Endothelial cell of umbilical vein (primary cell): ENCODE measurements around the gene SNX25. TPM values are rescaled to one million over a fixed set of nuclear protein-coding genes. Genes with fewer than 3 reads are reported as not detected.
"Not testable (repeated sequence)": the region's sequence is repeated elsewhere in the genome, so short reads cannot be mapped to it uniquely, and the experiment has no call there.

Experiments used
- BruUV-seq: library from RNA; stranded (reverse); fragments of 400-500 nt; replicated peaks from 2 replicates; lab custom pipeline; 2021; lab: Mats Ljungman, UMichigan
- CTCF ChIA-PET: fragments of 300-600, 350-600 bp; sonication (Branson Sonifier 250); formaldehyde crosslinking; loops from one replicate; lab custom pipeline; 2021; ENCODE audit warnings: antibody characterized with exemption, inconsistent platforms; lab: Charles Lee
- POLR2A ChIA-PET: fragments of 300-600, 350-600 bp; sonication (Branson Sonifier 250); formaldehyde crosslinking; loops from one replicate; lab custom pipeline; 2021; ENCODE audit warnings: antibody characterized with exemption, inconsistent platforms; lab: Charles Lee
- DNase-seq: peaks from one replicate; pipeline ENCODE4 v3.0.0-alpha.2; 2011; ENCODE audit warnings: low read depth, low spot score
- FAIRE-seq: peaks from 2 replicates; lab custom pipeline; 2011; peaks lifted over from hg19 to GRCh38; lab: Jason Lieb, UNC
- H2AFZ ChIP-seq: 2 replicates; pipeline ENCODE4 v1.6.0; 2012; ENCODE audit warnings: low read depth, low read length, control low read depth, inconsistent platforms
- H3K27ac ChIP-seq: 2 replicates; pipeline ENCODE4 v1.5.1; 2011; ENCODE audit warnings: low read depth, mild to moderate bottlenecking, control low read depth, low read length, moderate library complexity; ENCODE audit not compliant: insufficient read depth
- H3K27me3 ChIP-seq, 2 experiments: 2 replicates each; pipeline versions ENCODE4 v1.6.0 to v1.6.1; 2011; ENCODE audit warnings: low read length in 2 of 2, mixed read lengths in 1 of 2; ENCODE audit not compliant: control insufficient read depth in 2 of 2, insufficient read depth in 2 of 2
- H3K36me3 ChIP-seq, 2 experiments: 2 replicates in 1 of 2; 3 replicates in 1 of 2; pipeline ENCODE4 v1.5.1; 2011; ENCODE audit warnings: low read length in 2 of 2, mild to moderate bottlenecking in 1 of 2, moderate library complexity in 1 of 2; ENCODE audit not compliant: control insufficient read depth in 2 of 2, insufficient read depth in 2 of 2; ENCODE audit errors: extremely low read depth in 1 of 2
- H3K4me1 ChIP-seq: 3 replicates; pipeline ENCODE4 v1.5.1; 2011; ENCODE audit warnings: mild to moderate bottlenecking, low read length; ENCODE audit not compliant: control insufficient read depth, insufficient read depth; ENCODE audit errors: extremely low read depth
- H3K4me2 ChIP-seq: 2 replicates; pipeline ENCODE4 v1.6.1; 2011; ENCODE audit warnings: low read length, control low read depth, mixed read lengths; ENCODE audit not compliant: insufficient read depth
- H3K4me3 ChIP-seq, 3 experiments: fragments of 200-600 bp in 1 of 3; sonication (generic), shearing (Covaris generic) in 1 of 3; replicated peaks in 1 of 3; 2 replicates each; pipeline ENCODE4 v1.5.1; 2011 to 2016; ENCODE audit warnings: control low read depth in 3 of 3, low read length in 3 of 3, mild to moderate bottlenecking in 2 of 3, inconsistent platforms in 1 of 3, low read depth in 1 of 3, moderate library complexity in 1 of 3; ENCODE audit not compliant: insufficient read depth in 1 of 3
- H3K79me2 ChIP-seq: 2 replicates; pipeline ENCODE4 v1.6.0; 2012; ENCODE audit warnings: low read length, inconsistent platforms; ENCODE audit not compliant: control insufficient read depth, insufficient read depth
- H3K9ac ChIP-seq: replicated peaks from 2 replicates; pipeline ENCODE3; 2011; ENCODE audit warnings: low read length, control low read depth; ENCODE audit not compliant: insufficient read depth; ENCODE audit errors: extremely low read depth
- H3K9me1 ChIP-seq: replicated peaks from 3 replicates; pipeline ENCODE4 v1.6.0; 2011; ENCODE audit warnings: mild to moderate bottlenecking, low read length; ENCODE audit not compliant: control insufficient read depth, insufficient read depth; ENCODE audit errors: extremely low read depth
- H3K9me3 ChIP-seq: replicated peaks from 2 replicates; pipeline ENCODE4 v1.5.1; 2012; ENCODE audit warnings: low read length, inconsistent platforms; ENCODE audit not compliant: control insufficient read depth, insufficient read depth
- H4K20me1 ChIP-seq: replicated peaks from 2 replicates; pipeline ENCODE3; 2011; ENCODE audit warnings: mild to moderate bottlenecking, low read length; ENCODE audit not compliant: control insufficient read depth, insufficient read depth; ENCODE audit errors: extremely low read depth
- CTCF ChIP-seq, 2 donors: IDR thresholded peaks; 1 replicate in 1 of 2; 2 replicates in 1 of 2; pipeline ENCODE4 v1.5.1; 2011; ENCODE audit warnings: low read length in 2 of 2, mild to moderate bottlenecking in 2 of 2, moderate library complexity in 2 of 2, control low read depth in 1 of 2, inconsistent platforms in 1 of 2, low read depth in 1 of 2; ENCODE audit not compliant: insufficient read depth in 1 of 2; ENCODE audit errors: extremely low read depth in 1 of 2
- EZH2 ChIP-seq: IDR thresholded peaks from 2 replicates; pipeline ENCODE4 v1.6.1; 2012; ENCODE audit warnings: borderline replicate concordance, low read depth, mild to moderate bottlenecking, moderate library complexity, low read length, inconsistent platforms; ENCODE audit not compliant: severe bottlenecking
- FOS ChIP-seq: IDR thresholded peaks from 2 replicates; pipeline ENCODE4 v1.6.1; 2011; ENCODE audit warnings: mild to moderate bottlenecking, low read length, moderate library complexity, borderline replicate concordance; ENCODE audit not compliant: insufficient read depth
- GATA2 ChIP-seq: IDR thresholded peaks from 2 replicates; pipeline ENCODE4 v1.7.0; 2011; ENCODE audit warnings: low read depth, mild to moderate bottlenecking, moderate library complexity, mixed read lengths, low read length; ENCODE audit not compliant: insufficient read length, insufficient read depth
- JUN ChIP-seq: IDR thresholded peaks from 2 replicates; pipeline ENCODE4 v1.6.1; 2011; ENCODE audit warnings: borderline replicate concordance, low read depth; ENCODE audit not compliant: insufficient read length, insufficient read depth
- MYC ChIP-seq: IDR thresholded peaks from one replicate; pipeline ENCODE4 v1.6.1; 2011; ENCODE audit warnings: mild to moderate bottlenecking, low read depth, low read length
- POLR2A ChIP-seq: IDR thresholded peaks from 2 replicates; pipeline ENCODE4 v1.6.1; 2012; ENCODE audit warnings: low read depth, mild to moderate bottlenecking, control low read depth, low read length
- POLR2AphosphoS5 ChIP-seq: IDR thresholded peaks from 2 replicates; pipeline ENCODE4 v1.6.1; 2012; ENCODE audit warnings: low read depth, mild to moderate bottlenecking, control low read depth, low read length, moderate library complexity; ENCODE audit not compliant: insufficient read depth
- dilution Hi-C: fragments of 300-500 bp; cut with MboI; formaldehyde crosslinking; loops from one replicate; pipeline ENCODE4 v1.15.0; 2019; ENCODE audit warnings: low sequenced_read_pairs; ENCODE audit not compliant: extremely low pct_ligation_motif_present
- intact Hi-C: fragments of 100-400 bp; cut with micrococcal nuclease; formaldehyde crosslinking; loops from one replicate; pipeline ENCODE4 v1.10.0; 2022
- polyA plus RNA-seq, 4 experiments: library from polyadenylated mRNA; depleted of rRNA in 3 of 4; stranded (reverse) in 3 of 4; unstranded in 1 of 4; fragments of >200 nt; gene quantifications; 2 replicates each; pipeline versions ENCODE4 v1.2.1 to v1.2.3, GENCODE V29; 2011 to 2012; ENCODE audit warnings: missing spikeins in 1 of 4
- total RNA-seq: library from RNA; stranded (reverse); gene quantifications from 2 replicates; pipeline ENCODE4 v1.2.3, GENCODE V29; 2021
- TF ChIP-seq, protein P1 (sequence below): IDR thresholded peaks from 2 replicates; pipeline ENCODE4 v1.6.1; 2011; ENCODE audit not compliant: insufficient read depth, insufficient read length

The SNX25 gene
- total and polyA plus RNA-seq, 2 donors (not counting 3 experiments of a cell fraction or from before 2014, with no cell fraction given): 6.6 to 16.1 TPM

DNA sequence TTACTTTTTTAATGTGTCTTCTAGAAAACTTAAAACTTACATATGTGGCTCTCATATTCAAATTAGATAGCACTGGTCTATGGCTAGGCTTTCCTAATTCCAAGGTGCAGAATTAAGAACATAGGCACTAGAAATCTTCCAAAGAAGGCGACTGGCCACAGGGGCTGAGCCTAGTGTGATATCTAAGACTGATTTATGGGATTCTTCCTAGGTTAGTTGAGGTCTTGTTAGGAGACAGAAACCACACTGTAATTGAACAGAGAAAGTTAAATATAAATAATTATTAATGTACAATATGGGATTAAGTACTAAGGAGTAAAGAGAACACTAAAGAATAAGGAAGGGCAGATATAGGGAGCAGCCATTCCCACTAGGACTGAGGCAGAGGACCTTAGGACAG is 48.3 kb downstream of the SNX25 start:
- H4K20me1 ChIP-seq: no peaks in the 10 kb centered on the region
- no TSS peak for BruUV-seq
- ChIA-PET POLR2A (interaction anchor here (0.6 kb wide), 1 partner anchor 13 kb away, joined by 3 read pairs; no protein-coding TSS in a partner anchor), CTCF (interaction anchor here (1.0 to 1.9 kb wide), 2 partner anchors 10 to 48 kb away, joined by 3 to 5 read pairs; no protein-coding TSS in a partner anchor)
- H3K79me2 ChIP-seq: no peaks in the 10 kb centered on the region
- H3K9ac ChIP-seq: no peak overlapping the region
- no peak overlapping the region for H3K4me3 ChIP-seq
- peaks cover 2% of the 10 kb centered on the region for H3K4me1 ChIP-seq
- H3K27me3 ChIP-seq: no peaks in the 10 kb centered on the region
- no peak for FAIRE-seq
- intact Hi-C loops (no loop called here), dilution Hi-C loops (no loop called here)
- no peak for DNase-seq
- no peaks in the 10 kb centered on the region for H3K9me3 ChIP-seq
- peaks cover 1 to 3% of the 10 kb centered on the region in 2 experiments for H3K36me3 ChIP-seq
- no peaks in the 10 kb centered on the region for H3K9me1 ChIP-seq
- TF ChIP-seq GATA2 (no peak), JUN (no peak), POLR2AphosphoS5 (no peak), EZH2 (no peak), CTCF (IDR thresholded peaks at IDR 0.05; ENCODE audit: extremely low read depth in 1 of 2, insufficient read depth in 1 of 2, low read depth in 1 of 2, low read length in 2 of 2) (no peak), MYC (no peak), FOS (no peak), POLR2A (no peak)
- TF ChIP-seq, protein P1, sequence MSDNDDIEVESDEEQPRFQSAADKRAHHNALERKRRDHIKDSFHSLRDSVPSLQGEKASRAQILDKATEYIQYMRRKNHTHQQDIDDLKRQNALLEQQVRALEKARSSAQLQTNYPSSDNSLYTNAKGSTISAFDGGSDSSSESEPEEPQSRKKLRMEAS: no peak
- no peak overlapping the region for H3K27ac ChIP-seq
- no peak overlapping the region for H2AFZ ChIP-seq
- H3K4me2 ChIP-seq: no peak overlapping the region

DNA sequence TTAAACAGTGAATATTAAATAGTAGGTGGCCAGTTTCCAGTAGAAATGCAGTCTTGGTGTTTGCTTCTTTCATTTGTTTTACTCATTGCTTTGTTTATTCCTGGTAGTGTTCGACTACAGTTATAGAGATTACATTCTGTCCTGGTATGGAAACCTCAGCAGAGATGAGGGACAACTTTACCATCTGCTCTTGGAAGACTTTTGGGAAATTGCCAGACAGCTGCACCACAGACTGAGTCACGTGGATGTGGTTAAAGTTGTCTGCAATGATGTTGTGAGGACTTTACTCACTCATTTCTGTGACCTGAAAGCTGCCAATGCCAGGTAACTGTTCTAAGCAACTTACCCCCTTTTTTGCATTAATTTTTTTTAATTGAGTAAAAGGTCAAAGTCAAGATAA is 49.3 kb downstream of the SNX25 start:
- H3K27me3 ChIP-seq, intact Hi-C loops, H3K79me2 ChIP-seq, H3K36me3 ChIP-seq, BruUV-seq, H3K27ac ChIP-seq, H3K9me1 ChIP-seq, H2AFZ ChIP-seq, H3K9me3 ChIP-seq, H4K20me1 ChIP-seq, H3K4me3 ChIP-seq, dilution Hi-C loops, H3K4me2 ChIP-seq, H3K4me1 ChIP-seq, H3K9ac ChIP-seq: not testable (repeated sequence)
- POLR2A ChIA-PET: interaction anchor here (0.8 kb wide), 1 partner anchor 276 kb away, joined by 3 read pairs; the partner anchor contains the start of gene PDLIM3
- peak; percentile 98 for FAIRE-seq
- CTCF ChIA-PET: interaction anchor here (1.5 to 2.8 kb wide), 2 partner anchors 13 to 763 kb away, joined by 3 to 6 read pairs; no protein-coding TSS in a partner anchor
- DNase-seq: peak; percentile 52
